ENCODE results near the gene DDX50. TPM values are rescaled to one million over a fixed set of nuclear protein-coding genes. Genes with fewer than 3 reads are reported as not detected.
"Not testable (repeated sequence)": the region's sequence is repeated elsewhere in the genome, so short reads cannot be mapped to it uniquely, and the experiment has no call there.

Gene DDX50
- total RNA-seq, 3 donors from 2014 or later, result 15.2 to 40.6 (median 24.6) TPM

DNA sequence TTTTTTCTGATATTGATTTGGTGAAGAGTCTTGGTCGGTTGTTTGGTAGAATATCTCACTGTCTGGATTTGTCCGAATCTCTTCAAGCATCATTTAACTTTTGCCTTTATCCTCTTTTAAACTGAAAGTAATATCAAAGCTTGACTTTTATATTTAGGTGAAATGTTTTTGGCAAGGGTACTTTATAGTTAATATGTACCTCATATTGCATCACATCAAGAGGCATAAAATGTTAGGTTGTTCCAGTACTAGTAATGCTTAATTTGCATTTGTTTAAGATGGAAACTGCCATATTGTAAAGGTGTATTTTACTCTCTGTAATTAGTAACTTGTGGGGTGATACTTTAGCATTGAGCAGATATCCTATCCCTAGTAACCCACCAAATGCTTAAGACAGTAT, 37.8 kb downstream of the DDX50 start:
- intact Hi-C loops (cut with DNase I, micrococcal nuclease), result no loop called here
- TF ChIP-seq, protein P1, sequence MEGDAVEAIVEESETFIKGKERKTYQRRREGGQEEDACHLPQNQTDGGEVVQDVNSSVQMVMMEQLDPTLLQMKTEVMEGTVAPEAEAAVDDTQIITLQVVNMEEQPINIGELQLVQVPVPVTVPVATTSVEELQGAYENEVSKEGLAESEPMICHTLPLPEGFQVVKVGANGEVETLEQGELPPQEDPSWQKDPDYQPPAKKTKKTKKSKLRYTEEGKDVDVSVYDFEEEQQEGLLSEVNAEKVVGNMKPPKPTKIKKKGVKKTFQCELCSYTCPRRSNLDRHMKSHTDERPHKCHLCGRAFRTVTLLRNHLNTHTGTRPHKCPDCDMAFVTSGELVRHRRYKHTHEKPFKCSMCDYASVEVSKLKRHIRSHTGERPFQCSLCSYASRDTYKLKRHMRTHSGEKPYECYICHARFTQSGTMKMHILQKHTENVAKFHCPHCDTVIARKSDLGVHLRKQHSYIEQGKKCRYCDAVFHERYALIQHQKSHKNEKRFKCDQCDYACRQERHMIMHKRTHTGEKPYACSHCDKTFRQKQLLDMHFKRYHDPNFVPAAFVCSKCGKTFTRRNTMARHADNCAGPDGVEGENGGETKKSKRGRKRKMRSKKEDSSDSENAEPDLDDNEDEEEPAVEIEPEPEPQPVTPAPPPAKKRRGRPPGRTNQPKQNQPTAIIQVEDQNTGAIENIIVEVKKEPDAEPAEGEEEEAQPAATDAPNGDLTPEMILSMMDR (IDR thresholded peaks at IDR 0.05), result no peak
- ATAC-seq (no peak), DNase-seq (no peak)
- H3K36me3 ChIP-seq (ENCODE audit: low read depth), result no peaks in the 10 kb centered on the region
- H3K4me3 ChIP-seq, result no peak overlapping the region
- H3K9me3 ChIP-seq, result no peaks in the 10 kb centered on the region
- no peaks in the 10 kb centered on the region for H3K4me1 ChIP-seq (ENCODE audit: low read depth)

DNA sequence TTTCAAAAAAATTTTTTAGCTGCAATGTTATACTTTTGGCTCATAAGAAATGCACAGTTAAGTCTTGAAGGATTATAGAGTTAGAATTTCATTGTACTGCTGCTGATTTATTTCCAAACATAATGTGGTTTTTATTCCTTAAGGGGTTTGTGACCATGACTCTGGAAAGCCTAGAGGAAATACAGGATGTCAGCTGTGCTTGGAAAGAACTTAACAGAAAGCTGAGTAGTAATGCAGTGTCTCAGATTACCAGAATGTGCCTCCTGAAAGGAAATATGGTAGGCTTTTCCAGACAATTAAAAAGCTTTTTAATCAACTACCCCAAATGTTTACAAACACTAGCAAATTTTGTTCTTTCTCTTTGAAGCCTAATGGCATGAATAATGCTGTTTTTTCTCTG, 39.8 kb downstream of the DDX50 start:
- H3K9me3 ChIP-seq; intact Hi-C loops (cut with DNase I, micrococcal nuclease); H3K4me1 ChIP-seq (ENCODE audit: low read depth); DNase-seq; H3K36me3 ChIP-seq (ENCODE audit: low read depth); ATAC-seq; H3K4me3 ChIP-seq: not testable (repeated sequence)

DNA sequence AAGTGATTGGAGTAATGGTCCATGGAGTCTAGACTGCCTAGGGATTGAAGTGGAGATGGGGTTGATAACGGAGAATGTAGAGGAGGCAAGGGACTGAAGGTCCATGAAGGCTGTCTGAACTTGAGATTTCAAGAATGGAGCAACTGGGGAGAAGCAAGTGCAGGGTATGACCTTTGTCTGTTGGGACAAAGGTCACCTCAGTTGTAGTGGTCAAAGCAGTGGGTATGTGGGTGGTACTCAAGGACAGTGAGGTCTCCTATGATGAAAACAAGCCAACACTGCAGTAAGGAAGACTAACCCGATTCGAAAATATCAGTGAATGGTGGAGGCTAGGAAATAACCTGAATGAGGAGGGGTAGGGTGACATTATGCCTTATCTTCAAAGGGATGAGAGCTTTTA, 49.5 kb downstream of the DDX50 start:
- ATAC-seq, result no peak
- peaks cover 5% of the 10 kb centered on the region for H3K4me1 ChIP-seq (ENCODE audit: low read depth)
- intact Hi-C loops (cut with DNase I, micrococcal nuclease), result no loop called here
- no peaks in the 10 kb centered on the region for H3K9me3 ChIP-seq
- H3K4me3 ChIP-seq, result no peak overlapping the region
- DNase-seq, result no peak
- no peaks in the 10 kb centered on the region for H3K36me3 ChIP-seq (ENCODE audit: low read depth)
- TF ChIP-seq, protein P1 (IDR thresholded peaks at IDR 0.05), result no peak

DNA sequence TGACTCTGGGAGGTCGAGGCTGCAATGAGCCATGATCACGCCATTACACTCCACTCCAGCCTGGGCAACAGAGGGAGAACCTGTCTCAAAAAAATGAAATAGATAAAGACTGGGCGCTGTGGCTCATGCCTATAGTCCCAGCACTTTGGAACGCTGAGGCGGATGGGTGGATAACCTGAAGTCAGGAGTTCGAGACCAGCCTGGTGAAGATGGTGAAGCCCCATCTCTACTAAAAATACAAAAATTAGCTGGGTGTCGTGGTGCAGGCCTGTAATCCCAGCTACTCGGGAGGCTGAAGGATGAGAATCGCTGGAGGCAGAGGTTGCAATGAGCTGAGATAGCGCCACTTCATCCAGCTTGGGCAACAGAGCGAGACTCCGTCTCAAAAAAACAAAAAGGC, 53.8 kb downstream of the DDX50 start:
- no peaks in the 10 kb centered on the region for H3K36me3 ChIP-seq (ENCODE audit: low read depth)
- H3K4me3 ChIP-seq, result no peak overlapping the region
- H3K4me1 ChIP-seq (ENCODE audit: low read depth), result peaks cover 15% of the 10 kb centered on the region
- ATAC-seq (no peak), DNase-seq (no peak)
- intact Hi-C loops (cut with DNase I, micrococcal nuclease), result no loop called here
- TF ChIP-seq, protein P1 (IDR thresholded peaks at IDR 0.05), result no peak
- no peaks in the 10 kb centered on the region for H3K9me3 ChIP-seq

DNA sequence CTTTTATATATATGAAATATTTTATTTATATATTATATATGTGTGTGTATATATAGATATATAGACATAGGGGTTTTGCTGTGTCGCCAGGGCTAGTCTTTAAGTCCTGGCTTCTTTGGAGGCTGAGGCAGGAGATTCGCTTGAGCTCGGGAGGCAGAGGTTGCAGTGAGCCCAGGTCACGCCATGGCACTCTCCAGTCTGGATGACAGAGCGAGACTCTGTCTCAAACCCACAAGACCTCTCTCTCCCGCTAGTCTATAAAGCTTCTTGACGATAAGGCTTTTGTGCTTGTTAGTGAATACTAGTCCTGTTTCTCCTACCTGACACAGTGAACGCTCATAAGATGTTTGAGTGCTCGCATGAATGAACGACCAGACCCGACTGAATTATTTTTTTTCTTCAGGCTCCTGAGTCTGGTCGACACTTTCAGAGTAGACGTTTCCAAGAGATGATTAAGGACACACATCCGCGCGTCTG, 54.3 kb downstream of the DDX50 start:
- Histone ChIP-seq H3K36me3 (ENCODE audit: low read depth) (no peaks in the 10 kb centered on the region), H3K9me3 (no peaks in the 10 kb centered on the region), H3K4me1 (ENCODE audit: low read depth) (peaks cover 15% of the 10 kb centered on the region), H3K4me3 (peak overlapping the region; percentile 86)
- TF ChIP-seq, protein P1 (IDR thresholded peaks at IDR 0.05), result no peak
- ATAC-seq (peak; percentile 6), DNase-seq (peak in 2 of 3 donors; percentile 12 to 27)
- intact Hi-C loops (cut with DNase I, micrococcal nuclease), result no loop called here

DNA sequence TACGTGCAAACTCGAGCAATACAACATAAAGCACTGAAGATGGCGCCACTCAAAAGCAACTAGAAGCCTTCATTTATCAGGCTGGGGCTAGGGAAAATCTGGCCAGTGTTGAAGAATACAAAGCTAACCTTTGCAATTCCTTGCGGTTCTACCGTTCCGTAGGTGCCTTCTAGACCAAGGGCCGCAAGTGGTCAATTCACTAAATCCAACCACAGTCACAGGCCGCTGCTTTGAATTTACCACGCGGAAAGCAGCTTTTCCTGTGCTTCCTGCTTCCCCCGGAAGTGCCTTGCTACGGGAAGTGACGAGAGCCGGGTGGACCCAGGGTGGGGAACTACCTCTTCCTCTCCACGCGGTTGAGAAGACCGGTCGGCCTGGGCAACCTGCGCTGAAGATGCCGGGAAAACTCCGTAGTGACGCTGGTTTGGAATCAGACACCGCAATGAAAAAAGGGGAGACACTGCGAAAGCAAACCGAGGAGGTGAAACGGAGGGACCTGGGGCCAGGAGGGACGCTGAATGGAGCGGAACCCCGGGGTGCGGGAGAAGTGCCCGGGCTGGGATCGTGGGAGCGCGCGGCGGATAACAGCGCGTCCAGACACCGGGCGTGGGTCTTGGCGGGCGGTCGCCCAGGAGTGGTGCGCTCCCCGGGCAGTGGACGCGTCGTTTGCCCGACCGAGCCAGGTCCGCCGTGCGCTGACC, 54.9 kb downstream of the DDX50 start, which contains the start of gene DDX21:
TSS of gene DDX21 (plus strand) at position 339 of the 701 bp plus-strand sequence. CDS start at position 395, 56 bp downstream.
- peaks cover 15% of the 10 kb centered on the region for H3K4me1 ChIP-seq (ENCODE audit: low read depth)
- intact Hi-C loops (cut with DNase I, micrococcal nuclease), result no loop called here
- ATAC-seq, result peak; percentile 96

More for the DNA sequence above, 54.9 kb downstream of the DDX50 start, which contains the start of gene DDX21:
- TF ChIP-seq, protein P1 (IDR thresholded peaks at IDR 0.05), result peak; percentile 23
- no peaks in the 10 kb centered on the region for H3K36me3 ChIP-seq (ENCODE audit: low read depth)
- H3K4me3 ChIP-seq, result peak within 1 kb of the TSS; percentile 86
- DNase-seq, result peak; percentile 89 to 94 (median 91)
- H3K9me3 ChIP-seq, result no peaks in the 10 kb centered on the region

Measured in mucosa of descending colon (tissue), 3 donors.